Stimulated activated CD4-positive, alpha-beta T cell treated with anti-CD3 and anti-CD28 coated beads, TNF-alpha, amount 100 ng/mL, for 48 hours (primary cell): ENCODE results near the gene PSMC3IP.
A peak's percentile ranks its signal among the peaks of the same experiment; 100 is the strongest.

ENCODE experiments used
- DNase-seq, 3 donors: peaks; one replicate each; pipeline ENCODE4 v3.0.0-alpha.2; 2020; ENCODE audit warnings: low read depth in 3 of 3

PSMC3IP gene

GRCh38 chr17:42538482-42538881 is 39.0 kb downstream of the PSMC3IP start:
- DNase-seq = no peak

GRCh38 chr17:42537826-42538451 is 39.6 kb downstream of the PSMC3IP start:
- no peak for DNase-seq

GRCh38 chr17:42537156-42537805 is 40.2 kb downstream of the PSMC3IP start:
- no peak for DNase-seq

GRCh38 chr17:42536372-42537155 is 41.0 kb downstream of the PSMC3IP start:
- DNase-seq = peak; percentile 44 to 79 (median 46)

- DNase-seq = peak; percentile 75 to 84 (median 77)
These were observed 41.5 kb downstream of the PSMC3IP start, which contains the start of gene NAGLU for GRCh38 chr17:42536048-42536371. NAGLU (plus strand) TSS chr17:42536241; CDS start chr17:42536273, 32 bp downstream.

GRCh38 chr17:42535155-42536047 is 42.1 kb downstream of the PSMC3IP start:
- DNase-seq = no peak

- DNase-seq = peak in 1 of 3 donors; percentile 43
These were observed 45.8 kb downstream of the PSMC3IP start for GRCh38 chr17:42531455-42532354.

GRCh38 chr17:42530952-42531454 is 46.5 kb downstream of the PSMC3IP start:
- DNase-seq = no peak

GRCh38 chr17:42529061-42529460 is 48.5 kb downstream of the PSMC3IP start:
- no peak for DNase-seq

GRCh38 chr17:42527932-42528331 is 49.6 kb downstream of the PSMC3IP start:
- DNase-seq = no peak

- DNase-seq = no peak
These were observed 51.5 kb downstream of the PSMC3IP start for GRCh38 chr17:42526031-42526444.

GRCh38 chr17:42525221-42525620 is 52.3 kb downstream of the PSMC3IP start:
- no peak for DNase-seq

GRCh38 chr17:42522798-42523278 is 54.7 kb downstream of the PSMC3IP start:
- DNase-seq = no peak
